Right renal pelvis (tissue), 4 donors: ENCODE measurements around the gene G2E3. TPM values are rescaled to one million over a fixed set of nuclear protein-coding genes. Genes with fewer than 3 reads are reported as not detected.
"Not testable (repeated sequence)": the region's sequence is repeated elsewhere in the genome, so short reads cannot be mapped to it uniquely, and the experiment has no call there.

Experiments used
- DNase-seq, 4 donors: peaks; one replicate each; pipeline ENCODE4 v3.0.0-alpha.2; 2013; ENCODE audit warnings: low read depth in 4 of 4, low spot score in 3 of 4, missing footprints in 1 of 4
- polyA plus RNA-seq, 4 donors: library from polyadenylated mRNA; unstranded; fragments of 120-200 nt; gene quantifications; one replicate each; pipeline ENCODE4 v1.2.1, GENCODE V29; 2013; ENCODE audit not compliant: insufficient read length in 4 of 4

The G2E3 gene
- polyA plus RNA-seq, 4 donors = 24.6 to 33.0 (median 32.1) TPM

GRCh38 chr14:30559638-30560091 lies 707 bp downstream of the G2E3 start:
- peak; percentile 7 to 25 (median 9) for DNase-seq

GRCh38 chr14:30560581-30560980 lies 1.6 kb downstream of the G2E3 start:
- DNase-seq = no peak

- DNase-seq = no peak
These were observed 5.4 kb downstream of the G2E3 start for GRCh38 chr14:30564235-30564867.

- no peak for DNase-seq
These were observed 5.9 kb downstream of the G2E3 start for GRCh38 chr14:30564868-30565248.

- no peak for DNase-seq
These were observed 10.4 kb downstream of the G2E3 start for GRCh38 chr14:30569216-30569902.

GRCh38 chr14:30569903-30570226 lies 10.9 kb downstream of the G2E3 start:
- no peak for DNase-seq

- no peak for DNase-seq
These were observed 13.3 kb downstream of the G2E3 start for GRCh38 chr14:30572237-30572636.

GRCh38 chr14:30572771-30573170 lies 13.8 kb downstream of the G2E3 start:
- DNase-seq = no peak

GRCh38 chr14:30573226-30573814 lies 14.4 kb downstream of the G2E3 start:
- no peak for DNase-seq

- no peak for DNase-seq
These were observed 15.0 kb downstream of the G2E3 start for GRCh38 chr14:30573966-30574365.

GRCh38 chr14:30574777-30575176 lies 15.8 kb downstream of the G2E3 start:
- not testable (repeated sequence) for DNase-seq

GRCh38 chr14:30576333-30576732 lies 17.4 kb downstream of the G2E3 start:
- not testable (repeated sequence) for DNase-seq

GRCh38 chr14:30580616-30581282 lies 21.8 kb downstream of the G2E3 start:
- no peak for DNase-seq

- DNase-seq = no peak
These were observed 22.3 kb downstream of the G2E3 start for GRCh38 chr14:30581283-30581625.

GRCh38 chr14:30582376-30582775 lies 23.4 kb downstream of the G2E3 start:
- DNase-seq = no peak

GRCh38 chr14:30584058-30584630 lies 25.2 kb downstream of the G2E3 start:
- no peak for DNase-seq

GRCh38 chr14:30585204-30585603 lies 26.2 kb downstream of the G2E3 start:
- no peak for DNase-seq

- DNase-seq = no peak
These were observed 28.2 kb downstream of the G2E3 start for GRCh38 chr14:30587141-30587540.

- no peak for DNase-seq
These were observed 29.9 kb downstream of the G2E3 start for GRCh38 chr14:30588873-30589272.

- DNase-seq = no peak
These were observed 38.0 kb downstream of the G2E3 start for GRCh38 chr14:30596935-30597334.

- no peak for DNase-seq
These were observed 38.5 kb downstream of the G2E3 start for GRCh38 chr14:30597504-30597903.
